Gastroesophageal sphincter (tissue), 3 donors: Measurements from ENCODE around the gene NAT8.

ENCODE experiments used
- EP300 ChIP-seq: sonication (generic); formaldehyde crosslinking; IDR thresholded peaks from one replicate; pipeline ENCODE4 v1.6.1; 2017; ENCODE audit warnings: antibody characterized with exemption, mild to moderate bottlenecking
- POLR2A ChIP-seq, 2 donors: fragments of 450-650 bp; IDR thresholded peaks; one replicate each; pipeline ENCODE4 v1.6.1; 2017; ENCODE audit warnings: antibody characterized with exemption in 2 of 2, mild to moderate bottlenecking in 2 of 2, moderate library complexity in 1 of 2
- POLR2AphosphoS5 ChIP-seq: sonication (generic); formaldehyde crosslinking; IDR thresholded peaks from one replicate; pipeline ENCODE4 v1.6.1; 2017; ENCODE audit warnings: antibody characterized with exemption
- TF ChIP-seq, protein P1 (sequence below), 4 experiments: fragments of 200-600 bp in 2 of 4; fragments of 450-650 bp in 2 of 4; sonication (generic) in 1 of 4; IDR thresholded peaks; one replicate each; pipeline ENCODE4 v1.5.1; 2017 to 2019; ENCODE audit warnings: antibody characterized with exemption in 4 of 4, mild to moderate bottlenecking in 2 of 4, moderate library complexity in 2 of 4

DNA sequence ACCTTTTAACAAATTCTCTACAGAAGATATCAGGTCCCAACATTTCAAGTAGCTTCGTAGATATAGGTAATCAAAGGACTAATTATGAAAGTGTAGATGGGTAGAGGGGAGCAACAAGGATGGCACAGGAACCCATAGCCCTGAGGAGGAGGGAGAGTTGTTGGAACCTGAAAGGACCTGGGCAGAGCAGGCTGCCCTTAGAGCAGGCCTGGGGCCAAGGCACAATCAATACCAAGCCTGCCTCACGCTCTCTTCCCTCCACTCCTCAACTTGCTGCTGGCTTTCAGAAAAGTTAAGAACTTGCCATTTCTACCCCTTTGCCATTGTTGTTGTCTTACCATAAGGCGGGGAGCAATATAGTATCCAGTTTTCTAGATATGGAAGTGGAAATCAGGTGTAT, 10.1 kb upstream of the NAT8 start:
- TF ChIP-seq, protein P1, sequence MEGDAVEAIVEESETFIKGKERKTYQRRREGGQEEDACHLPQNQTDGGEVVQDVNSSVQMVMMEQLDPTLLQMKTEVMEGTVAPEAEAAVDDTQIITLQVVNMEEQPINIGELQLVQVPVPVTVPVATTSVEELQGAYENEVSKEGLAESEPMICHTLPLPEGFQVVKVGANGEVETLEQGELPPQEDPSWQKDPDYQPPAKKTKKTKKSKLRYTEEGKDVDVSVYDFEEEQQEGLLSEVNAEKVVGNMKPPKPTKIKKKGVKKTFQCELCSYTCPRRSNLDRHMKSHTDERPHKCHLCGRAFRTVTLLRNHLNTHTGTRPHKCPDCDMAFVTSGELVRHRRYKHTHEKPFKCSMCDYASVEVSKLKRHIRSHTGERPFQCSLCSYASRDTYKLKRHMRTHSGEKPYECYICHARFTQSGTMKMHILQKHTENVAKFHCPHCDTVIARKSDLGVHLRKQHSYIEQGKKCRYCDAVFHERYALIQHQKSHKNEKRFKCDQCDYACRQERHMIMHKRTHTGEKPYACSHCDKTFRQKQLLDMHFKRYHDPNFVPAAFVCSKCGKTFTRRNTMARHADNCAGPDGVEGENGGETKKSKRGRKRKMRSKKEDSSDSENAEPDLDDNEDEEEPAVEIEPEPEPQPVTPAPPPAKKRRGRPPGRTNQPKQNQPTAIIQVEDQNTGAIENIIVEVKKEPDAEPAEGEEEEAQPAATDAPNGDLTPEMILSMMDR (IDR thresholded peaks at IDR 0.05): no peak
- TF ChIP-seq POLR2A (IDR thresholded peaks at IDR 0.05) (no peak), POLR2AphosphoS5 (no peak), EP300 (no peak)
